Measurements from ENCODE around the gene PTPN14. TPM values are rescaled to one million over a fixed set of nuclear protein-coding genes. Genes with fewer than 3 reads are reported as not detected.

Gene PTPN14
- total and polyA plus RNA-seq, 2 of the 4 experiments (the other 2 are of a cell fraction): 21.5 to 31.7 TPM

- Histone ChIP-seq H3K36me3 (ENCODE audit: control insufficient read depth, insufficient read depth, low read length) (0 out of 2 replicates have a peak, but pooled peaks cover 5% of the 10 kb centered on the region), H3K4me3 (ENCODE audit: insufficient read depth, low read depth, low read length) (no peak overlapping the region), H3K56ac (ENCODE audit: extremely low read depth, insufficient read depth, low read length) (no peak overlapping the region), H3K4me1 (ENCODE audit: control insufficient read depth, insufficient read depth, low read length) (peaks cover 19% of the 10 kb centered on the region), H3K4me2 (ENCODE audit: low read depth, low read length) (no peak overlapping the region), H2BK15ac (ENCODE audit: low read depth, low read length) (no peak overlapping the region), H3K9me1 (ENCODE audit: insufficient read depth, low read length) (peaks cover 20% of the 10 kb centered on the region), H3K14ac (replicated peaks; ENCODE audit: low read depth, low read length) (peak overlapping the region; percentile 34; the same call in 1 of the 2 replicates), H3K9me3 (ENCODE audit: control insufficient read depth, insufficient read depth, low read length) (no peaks in the 10 kb centered on the region), H2AK9ac (replicated peaks; ENCODE audit: low read depth, low read length, poor library complexity) (no peak overlapping the region), H4K8ac (ENCODE audit: low read depth in 2 of 2, low read length in 2 of 2) (peak overlapping the region in 1 of 2 experiments; percentile 9; a peak in 1 of 4 replicates), H3K4ac (ENCODE audit: low read depth, low read length) (peak overlapping the region; percentile 9; the same call in 1 of the 2 replicates), H3K9ac (ENCODE audit: low read depth, low read length) (no peak overlapping the region), H2BK120ac (ENCODE audit: low read depth, low read length) (no peak overlapping the region), H2AFZ (replicated peaks; ENCODE audit: low read length, poor library complexity) (no peak overlapping the region), H4K91ac (ENCODE audit: insufficient read depth, low read depth, low read length) (no peak overlapping the region), H2BK20ac (ENCODE audit: low read depth, low read length) (no peak overlapping the region), H3K27me3 (ENCODE audit: control insufficient read depth, insufficient read depth, low read length) (no peaks in the 10 kb centered on the region), H4K20me1 (ENCODE audit: insufficient read depth, low read length) (peaks cover 23% of the 10 kb centered on the region; the same call in 1 of the 2 replicates), H3K27ac (ENCODE audit: insufficient read depth, low read length) (no peak overlapping the region), H4K5ac (ENCODE audit: low read depth, low read length) (no peak overlapping the region), H3K18ac (ENCODE audit: low read depth, low read length) (no peak overlapping the region), H3K79me1 (ENCODE audit: low read depth in 1 of 2, low read length in 2 of 2) (peaks cover 28 to 80% of the 10 kb centered on the region in 2 experiments), H3K23ac (ENCODE audit: low read depth, low read length) (0 out of 2 replicates have a peak overlapping the region, but pooled peaks have one; percentile 8), H2AK5ac (ENCODE audit: low read depth, low read length) (peak overlapping the region; percentile 12; the same call in 1 of the 2 replicates), H2BK5ac (ENCODE audit: low read depth, low read length, poor library complexity, severe bottlenecking) (peak overlapping the region; percentile 5)
- no peak for DNase-seq
- ATAC-seq (ENCODE audit: low read depth): no peak
- POLR2A ChIA-PET (ENCODE audit: unreplicated experiment): no interaction called here
- TF ChIP-seq MAFK (IDR thresholded peaks at IDR 0.05; ENCODE audit: low read depth, low read length): no peak
- no peak for TF ChIP-seq RAD21 (IDR thresholded peaks at IDR 0.05; ENCODE audit: low read length)
- in situ Hi-C loops (cut with MboI; ENCODE audit: low sequenced_read_pairs): no loop called here
- CTCF ChIA-PET: interaction anchor here (0.9 kb wide), 1 partner anchor 30 kb away, joined by 5 read pairs; no protein-coding TSS in a partner anchor
- dilution Hi-C loops (cut with HindIII; ENCODE audit: low sequenced_read_pairs, unreplicated experiment): no loop called here
- WGBS, 2 experiments (ENCODE audit: extremely low coverage in 2 of 2, insufficient read length in 1 of 2): no CpG with 5 or more reads among the region's 4 CpGs
- intact Hi-C loops (cut with micrococcal nuclease): no loop called here
- no TSS peak for BruUV-seq (replicated peaks)
Measured at GRCh38 chr1:214451596-214451995, 99.8 kb downstream of the PTPN14 start.

All from IMR-90 (cell line).